GM18511 (cell line): ENCODE measurements around the gene PXDN.

Experiments used
- ATAC-seq: cut with Tn5 transposase; IDR thresholded peaks from one replicate; pipeline ENCODE4 v1.9.1; 2021; ENCODE audit warnings: mild to moderate bottlenecking, moderate library complexity; ENCODE audit not compliant: unreplicated experiment

PXDN gene

DNA sequence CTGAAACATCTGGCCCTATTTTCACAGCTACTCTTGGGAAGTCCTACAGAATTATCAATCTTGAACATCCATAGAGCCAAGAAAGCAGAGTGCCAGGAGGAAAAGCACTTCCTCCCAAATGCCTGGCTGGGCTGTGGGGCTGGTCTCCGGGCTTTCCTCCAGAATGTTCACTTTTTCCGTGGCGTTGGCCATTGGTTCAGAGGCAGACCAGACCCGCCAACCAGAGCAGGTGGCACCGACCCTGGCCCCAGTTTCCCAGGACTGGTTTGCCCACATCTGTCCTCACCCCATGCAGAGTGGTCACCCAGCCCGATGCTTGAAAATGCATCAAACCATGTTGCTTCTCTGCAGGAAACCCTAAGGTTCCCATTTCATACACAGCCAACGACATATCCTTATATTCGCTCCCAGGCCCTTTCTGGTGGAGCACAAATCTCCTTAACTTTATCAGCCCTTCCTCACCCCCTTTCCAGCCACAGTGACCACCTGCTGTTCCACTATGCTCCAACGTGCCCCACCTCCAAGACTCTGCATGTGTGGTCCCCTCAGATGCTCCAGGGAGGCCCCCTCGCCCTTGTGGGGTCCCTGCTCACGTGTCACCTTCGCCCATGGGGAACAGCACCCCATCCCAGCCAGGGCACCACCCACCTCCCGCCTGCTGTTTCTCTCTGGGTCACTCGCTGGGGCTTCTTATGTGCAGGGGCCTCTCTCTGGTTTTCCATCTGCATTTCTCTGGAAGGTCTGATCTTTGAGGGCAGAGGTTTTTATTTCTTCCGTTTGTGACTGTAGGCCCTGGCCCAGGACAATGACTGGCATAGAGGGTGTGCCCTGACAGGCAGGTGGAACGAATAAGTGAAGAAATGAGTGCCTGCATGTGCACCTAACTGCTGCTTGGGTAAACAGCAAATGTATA is 92.9 kb downstream of the PXDN start:
- no peak for ATAC-seq

DNA sequence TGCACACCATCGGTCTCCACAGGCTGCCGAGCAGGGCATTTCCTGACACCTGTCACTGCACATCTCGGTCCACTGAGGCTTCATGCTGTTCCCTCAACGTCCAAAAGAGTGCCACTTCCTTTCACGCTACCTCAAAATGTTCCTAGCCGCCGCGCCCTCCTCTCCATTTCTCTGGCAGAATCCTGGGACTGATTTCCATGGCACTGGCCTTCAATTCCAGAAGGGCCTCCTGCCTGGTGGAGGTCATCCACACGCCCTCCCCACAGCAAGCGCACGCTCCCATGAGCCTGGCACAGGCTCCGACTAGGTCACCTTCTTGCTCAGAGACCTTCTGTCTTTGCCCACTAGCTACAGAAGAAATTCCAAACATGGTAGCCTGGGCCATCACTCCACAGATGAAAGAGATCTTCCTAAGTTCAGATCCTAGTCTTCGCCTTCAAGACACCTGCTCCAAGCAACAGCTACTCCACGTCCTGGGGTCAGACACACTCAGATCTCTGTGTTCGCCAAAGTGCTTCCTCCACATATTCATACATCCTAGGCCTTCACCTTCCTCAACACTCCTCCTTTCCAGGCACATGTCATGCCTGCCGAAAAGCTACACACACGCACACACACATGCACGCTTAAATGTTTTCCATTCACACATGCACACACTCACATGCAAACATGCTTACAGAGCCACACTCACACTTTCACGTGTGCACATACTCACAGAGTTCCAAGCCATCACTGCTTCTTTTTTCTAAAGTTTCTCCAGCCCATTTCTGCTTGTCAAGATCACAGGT is 94.0 kb downstream of the PXDN start:
- ATAC-seq = no peak

DNA sequence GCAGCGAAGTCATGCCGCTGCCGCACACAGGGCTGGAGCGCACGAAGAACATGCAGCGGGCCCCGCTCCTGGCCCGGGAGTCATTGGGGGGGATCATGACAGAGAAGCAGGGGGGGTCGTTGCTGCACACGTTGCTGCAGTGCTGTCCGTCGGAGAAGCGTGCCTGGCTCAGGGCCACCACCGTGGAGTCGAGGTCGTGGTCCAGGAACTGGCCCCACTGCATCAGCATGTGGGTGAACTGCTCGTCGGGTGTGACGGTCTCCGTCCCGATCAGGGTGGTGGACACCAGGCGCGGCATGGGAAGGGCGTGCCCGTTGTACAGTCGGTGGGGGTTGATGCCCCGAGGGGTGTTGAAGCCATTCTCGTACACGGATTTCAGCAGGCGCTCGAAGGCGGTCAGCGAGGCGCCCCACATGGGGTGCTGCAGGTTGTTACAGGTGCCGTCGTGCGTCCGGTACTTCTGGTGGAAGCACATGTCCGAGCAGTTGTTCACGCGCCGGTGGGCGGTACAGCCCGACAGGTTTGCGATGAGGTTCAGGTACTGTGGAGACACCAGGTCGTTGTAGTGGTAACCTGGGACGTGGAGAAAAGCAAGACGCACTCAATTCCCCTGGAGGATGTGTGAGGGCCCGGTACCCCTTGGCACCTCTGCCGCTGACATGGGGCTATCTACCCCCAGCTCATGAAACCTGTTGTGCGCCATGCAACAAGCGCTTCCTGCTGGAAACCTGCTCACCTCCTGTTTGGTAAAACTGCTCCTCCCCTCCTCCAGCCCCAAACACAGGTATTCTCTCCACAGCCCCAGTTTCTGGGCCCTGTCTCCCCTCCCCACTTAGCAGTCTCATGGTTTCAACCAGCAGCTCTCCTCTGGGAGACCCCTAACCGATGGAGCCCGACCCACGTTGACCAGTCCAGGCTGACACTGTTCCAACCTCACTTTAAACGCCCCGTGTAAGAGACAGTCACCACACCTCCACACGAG is 94.9 kb downstream of the PXDN start:
- ATAC-seq = no peak

DNA sequence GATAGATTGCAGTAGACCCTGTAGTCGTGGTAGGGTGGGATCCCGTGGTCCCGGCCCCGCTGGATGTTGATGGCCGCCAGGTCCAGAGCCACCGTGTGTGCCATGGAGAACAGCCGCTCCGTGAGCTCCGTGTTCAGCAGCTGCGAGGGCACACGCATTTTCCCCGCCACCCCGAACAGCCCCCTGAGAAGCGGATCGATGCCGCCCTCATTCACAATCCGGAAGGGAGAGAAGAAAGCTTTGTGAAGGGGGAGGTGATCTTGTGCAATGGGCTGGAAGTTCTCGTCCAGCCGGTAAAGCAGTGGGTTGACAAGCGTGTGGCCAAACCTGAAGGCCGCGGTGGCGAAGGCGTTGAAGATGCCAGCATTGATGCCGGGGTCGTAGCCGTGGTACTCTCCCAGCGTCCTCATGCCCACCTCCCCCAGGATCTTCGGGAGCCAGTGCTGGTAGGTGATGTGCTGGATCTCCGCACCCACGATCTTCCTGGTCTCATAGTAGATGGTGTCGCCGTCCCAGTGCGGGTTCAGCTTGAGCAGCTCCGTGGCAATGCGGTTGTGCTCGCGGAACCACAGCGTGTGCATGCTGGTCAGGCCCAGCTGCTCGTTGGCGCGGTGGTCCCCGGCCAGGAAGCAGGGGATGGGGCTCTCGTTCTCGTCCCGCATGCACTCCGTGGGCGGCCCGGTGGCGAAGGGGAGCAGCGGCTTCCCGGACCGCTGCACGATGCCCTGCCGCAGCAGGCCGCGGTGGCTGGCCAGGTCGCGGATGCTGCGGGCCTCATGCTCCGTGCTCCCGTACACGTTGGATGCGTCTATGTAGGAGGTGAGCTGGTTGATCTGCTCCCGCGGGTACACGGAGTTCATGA is 95.8 kb downstream of the PXDN start:
- no peak for ATAC-seq

GRCh38 chr2:1647417-1648240 is 96.7 kb downstream of the PXDN start:
- no peak for ATAC-seq

GRCh38 chr2:1645761-1646476 is 98.4 kb downstream of the PXDN start:
- ATAC-seq = no peak

DNA sequence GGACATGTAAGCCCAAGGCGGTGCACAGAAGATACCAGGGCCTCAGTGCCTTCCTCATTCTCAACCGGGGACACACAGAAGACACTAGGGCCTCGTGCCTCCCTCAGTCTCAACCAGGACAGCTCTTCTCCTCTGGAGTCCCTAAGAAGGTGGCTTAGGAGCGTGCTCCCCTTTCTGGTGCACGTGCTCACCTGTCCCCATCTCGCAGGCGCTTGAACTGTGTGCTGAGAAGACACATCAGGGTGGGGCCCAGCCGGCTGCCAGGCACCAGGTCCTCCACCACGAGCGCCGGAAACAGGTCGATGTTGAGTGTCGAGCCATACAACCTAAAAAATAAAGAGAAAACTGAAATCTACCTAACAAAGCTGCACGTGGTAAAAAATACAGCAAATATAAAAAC is 99.9 kb downstream of the PXDN start:
- ATAC-seq = no peak

- no peak for ATAC-seq
Observed at GRCh38 chr2:1642993-1643619, 101.2 kb downstream of the PXDN start.

GRCh38 chr2:1642066-1642861 is 102.1 kb downstream of the PXDN start:
- ATAC-seq = no peak

GRCh38 chr2:1641523-1641922 is 102.8 kb downstream of the PXDN start:
- no peak for ATAC-seq

- no peak for ATAC-seq
Observed at GRCh38 chr2:1640301-1641135, 103.8 kb downstream of the PXDN start.

- ATAC-seq = no peak
Observed at GRCh38 chr2:1639086-1639858, 105.0 kb downstream of the PXDN start.

GRCh38 chr2:1638281-1638860 is 105.9 kb downstream of the PXDN start:
- no peak for ATAC-seq

- ATAC-seq = no peak
Observed at GRCh38 chr2:1636791-1637415, 107.4 kb downstream of the PXDN start.

GRCh38 chr2:1635823-1636222 is 108.5 kb downstream of the PXDN start:
- ATAC-seq = no peak
